ENCODE measurements around the gene SLC1A5.

SLC1A5 gene

GRCh38 chr19:46746281-46747057, 41.9 kb downstream of the SLC1A5 start, which contains the start of gene STRN4:
STRN4 (minus strand) TSS chr19:46746450; CDS start chr19:46746430, 20 bp downstream.
- peak within 1 kb of the TSS; percentile 84 for H3K27ac ChIP-seq
- ChIA-PET POLR2A (ENCODE audit: low non-redundant PET) (no interaction called here), CTCF (interaction anchor here (0.6 to 0.7 kb wide), 3 partner anchors 19 to 132 kb away, joined by 3 read pairs; no protein-coding TSS in a partner anchor)
- peak; percentile 90 for DNase-seq (ENCODE audit: low spot score)
- TF ChIP-seq, protein P1, sequence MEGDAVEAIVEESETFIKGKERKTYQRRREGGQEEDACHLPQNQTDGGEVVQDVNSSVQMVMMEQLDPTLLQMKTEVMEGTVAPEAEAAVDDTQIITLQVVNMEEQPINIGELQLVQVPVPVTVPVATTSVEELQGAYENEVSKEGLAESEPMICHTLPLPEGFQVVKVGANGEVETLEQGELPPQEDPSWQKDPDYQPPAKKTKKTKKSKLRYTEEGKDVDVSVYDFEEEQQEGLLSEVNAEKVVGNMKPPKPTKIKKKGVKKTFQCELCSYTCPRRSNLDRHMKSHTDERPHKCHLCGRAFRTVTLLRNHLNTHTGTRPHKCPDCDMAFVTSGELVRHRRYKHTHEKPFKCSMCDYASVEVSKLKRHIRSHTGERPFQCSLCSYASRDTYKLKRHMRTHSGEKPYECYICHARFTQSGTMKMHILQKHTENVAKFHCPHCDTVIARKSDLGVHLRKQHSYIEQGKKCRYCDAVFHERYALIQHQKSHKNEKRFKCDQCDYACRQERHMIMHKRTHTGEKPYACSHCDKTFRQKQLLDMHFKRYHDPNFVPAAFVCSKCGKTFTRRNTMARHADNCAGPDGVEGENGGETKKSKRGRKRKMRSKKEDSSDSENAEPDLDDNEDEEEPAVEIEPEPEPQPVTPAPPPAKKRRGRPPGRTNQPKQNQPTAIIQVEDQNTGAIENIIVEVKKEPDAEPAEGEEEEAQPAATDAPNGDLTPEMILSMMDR (conservative IDR thresholded peaks at IDR 0.05; ENCODE audit: low read depth): no peak

- TF ChIP-seq, protein P1 (conservative IDR thresholded peaks at IDR 0.05; ENCODE audit: low read depth): no peak
- POLR2A ChIA-PET (ENCODE audit: low non-redundant PET): no interaction called here
- DNase-seq (ENCODE audit: low spot score): no peak
- peak within 1 kb of the TSS; percentile 84 for H3K27ac ChIP-seq
- CTCF ChIA-PET: interaction anchor here (0.6 to 0.7 kb wide), 3 partner anchors 12 to 530 kb away, joined by 3 to 5 read pairs (median 3); no protein-coding TSS in a partner anchor
These were observed 42.7 kb downstream of the SLC1A5 start, which contains the start of gene FKRP for GRCh38 chr19:46745521-46746280. FKRP (plus strand) TSS chr19:46746057; CDS start chr19:46755451, 9,394 bp downstream.

DNA sequence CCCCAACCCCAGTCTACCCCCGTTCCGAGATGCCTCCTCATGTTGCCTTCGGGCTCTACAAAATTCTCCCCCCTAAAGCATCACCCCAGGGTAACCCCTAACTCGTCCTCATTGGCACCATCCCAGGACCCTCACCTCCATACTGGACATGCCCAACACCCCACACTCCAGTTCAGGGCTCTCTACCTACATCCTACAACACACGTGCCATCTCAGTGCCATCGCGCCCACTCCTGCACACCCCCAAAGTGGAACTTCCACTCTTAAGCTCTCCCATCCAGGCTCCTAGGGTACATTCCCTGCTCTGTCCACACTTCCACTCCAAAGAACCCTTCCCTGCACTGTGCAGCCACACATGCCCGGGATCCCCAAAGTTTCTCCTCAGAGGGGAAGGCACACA, 43.4 kb downstream of the SLC1A5 start:
- no peak for DNase-seq (ENCODE audit: low spot score)
- POLR2A ChIA-PET (ENCODE audit: low non-redundant PET): no interaction called here
- TF ChIP-seq, protein P1 (conservative IDR thresholded peaks at IDR 0.05; ENCODE audit: low read depth): no peak
- H3K27ac ChIP-seq: peak overlapping the region; percentile 84
- CTCF ChIA-PET: interaction anchor here (0.6 to 1.0 kb wide), 2 partner anchors 95 to 531 kb away, joined by 3 to 5 read pairs; no protein-coding TSS in a partner anchor

GRCh38 chr19:46744005-46744691, 44.2 kb downstream of the SLC1A5 start:
- H3K27ac ChIP-seq: peak overlapping the region; percentile 84
- TF ChIP-seq, protein P1 (conservative IDR thresholded peaks at IDR 0.05; ENCODE audit: low read depth): no peak
- DNase-seq (ENCODE audit: low spot score): no peak
- ChIA-PET CTCF (interaction anchor here (0.8 to 1.0 kb wide), 2 partner anchors 96 to 127 kb away, joined by 4 to 5 read pairs; no protein-coding TSS in a partner anchor), POLR2A (ENCODE audit: low non-redundant PET) (no interaction called here)

DNA sequence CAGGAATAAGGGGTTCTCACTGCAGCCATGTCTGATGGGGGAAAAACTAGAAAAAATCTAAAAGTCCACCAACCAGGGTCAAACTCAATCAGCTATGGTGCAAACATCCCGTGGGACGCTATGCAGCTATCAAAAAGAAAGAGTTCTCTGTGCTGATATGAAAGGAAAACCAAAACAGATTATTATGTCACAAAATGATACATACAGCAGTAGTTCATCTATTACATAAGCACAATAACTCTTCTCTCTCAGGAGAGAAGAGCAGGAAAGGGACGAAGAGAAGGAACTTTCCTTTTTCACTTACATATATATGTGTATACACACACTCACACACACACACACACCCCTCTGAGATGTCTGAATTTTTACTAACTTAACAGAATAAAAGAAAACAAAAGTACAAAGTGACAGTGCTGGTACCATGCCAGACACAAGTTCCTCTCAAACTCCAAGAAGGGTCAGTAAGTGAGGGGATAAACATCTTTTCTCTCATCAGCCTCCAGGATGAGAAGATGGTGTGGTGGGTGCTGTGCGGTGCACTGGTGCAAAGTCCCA, 45.4 kb downstream of the SLC1A5 start:
- TF ChIP-seq, protein P1 (conservative IDR thresholded peaks at IDR 0.05; ENCODE audit: low read depth): no peak
- POLR2A ChIA-PET (ENCODE audit: low non-redundant PET): no interaction called here
- no peak for DNase-seq (ENCODE audit: low spot score)
- H3K27ac ChIP-seq: peak overlapping the region; percentile 27; the same call in 1 of the 2 replicates
- CTCF ChIA-PET: no interaction called here
